HepG2 (cell line): ENCODE measurements around the gene IL17RB. TPM values are rescaled to one million over a fixed set of nuclear protein-coding genes. Genes with fewer than 3 reads are reported as not detected.

Experiments
- CHCHD3 ChIP-seq: sonication (generic); formaldehyde crosslinking; IDR thresholded peaks from 2 replicates; pipeline ENCODE4 v1.8.0; 2022; ENCODE audit warnings: mild to moderate bottlenecking, missing genetic modification reagents, moderate library complexity
- GFI1 ChIP-seq: sonication (generic); formaldehyde crosslinking; IDR thresholded peaks from 2 replicates; pipeline ENCODE4 v1.5.0; 2020; ENCODE audit warnings: missing genetic modification reagents, mild to moderate bottlenecking, borderline replicate concordance
- HMG20B ChIP-seq: conservative IDR thresholded peaks from 2 replicates; pipeline ENCODE4 v1.6.1; 2016; ENCODE audit warnings: missing genetic modification reagents, missing compliant biosample characterization
- MED1 ChIP-seq: sonication (generic); formaldehyde crosslinking; IDR thresholded peaks from 2 replicates; pipeline ENCODE4 v1.4.0; 2020; ENCODE audit warnings: missing genetic modification reagents
- polyA plus RNA-seq, 8 experiments: library from polyadenylated mRNA; depleted of rRNA in 3 of 8; stranded (reverse) in 7 of 8; unstranded in 1 of 8; fragments of >200 nt; fragmentation: Illumina TruSeq in 4 of 8; extraction: Trizol in 4 of 8; gene quantifications; 2 replicates each; pipeline versions ENCODE4 v1.2.1 to v1.2.3, GENCODE V29; 2011 to 2016; ENCODE audit warnings: low read depth in 4 of 8, missing spikeins in 1 of 8, mixed read lengths in 1 of 8; ENCODE audit not compliant: insufficient read depth in 1 of 8
- total RNA-seq, 5 experiments: library from RNA; depleted of rRNA; stranded (reverse); fragments of >200 nt; fragmentation: Illumina TruSeq; extraction: Trizol; gene quantifications; 2 replicates each; pipeline ENCODE4 v1.2.3, GENCODE V29; 2016; ENCODE audit warnings: low read depth in 1 of 5
- TF ChIP-seq, protein P1 (sequence below): sonication (generic); formaldehyde crosslinking; IDR thresholded peaks from 2 replicates; pipeline ENCODE4; 2020; ENCODE audit warnings: missing genetic modification reagents, mild to moderate bottlenecking, borderline replicate concordance
- TF ChIP-seq, protein P2 (sequence below): sonication (generic); formaldehyde crosslinking; IDR thresholded peaks from 2 replicates; pipeline ENCODE4 v1.9.0; 2021; ENCODE audit warnings: mild to moderate bottlenecking, missing genetic modification reagents
- TF ChIP-seq, protein P3 (sequence below): IDR thresholded peaks from 2 replicates; pipeline ENCODE4 v1.6.1; 2016; ENCODE audit warnings: low read depth, missing genetic modification reagents, missing compliant biosample characterization
- TF ChIP-seq, protein P4 (sequence below): sonication (generic); formaldehyde crosslinking; conservative IDR thresholded peaks from 2 replicates; pipeline ENCODE4 v1.4.0; 2020; ENCODE audit warnings: missing genetic modification reagents

Gene IL17RB
- total and polyA plus RNA-seq, 2 of the 13 experiments (the other 11 are each of a cell fraction or from before 2014, with no cell fraction given) = 130 to 190 TPM

DNA sequence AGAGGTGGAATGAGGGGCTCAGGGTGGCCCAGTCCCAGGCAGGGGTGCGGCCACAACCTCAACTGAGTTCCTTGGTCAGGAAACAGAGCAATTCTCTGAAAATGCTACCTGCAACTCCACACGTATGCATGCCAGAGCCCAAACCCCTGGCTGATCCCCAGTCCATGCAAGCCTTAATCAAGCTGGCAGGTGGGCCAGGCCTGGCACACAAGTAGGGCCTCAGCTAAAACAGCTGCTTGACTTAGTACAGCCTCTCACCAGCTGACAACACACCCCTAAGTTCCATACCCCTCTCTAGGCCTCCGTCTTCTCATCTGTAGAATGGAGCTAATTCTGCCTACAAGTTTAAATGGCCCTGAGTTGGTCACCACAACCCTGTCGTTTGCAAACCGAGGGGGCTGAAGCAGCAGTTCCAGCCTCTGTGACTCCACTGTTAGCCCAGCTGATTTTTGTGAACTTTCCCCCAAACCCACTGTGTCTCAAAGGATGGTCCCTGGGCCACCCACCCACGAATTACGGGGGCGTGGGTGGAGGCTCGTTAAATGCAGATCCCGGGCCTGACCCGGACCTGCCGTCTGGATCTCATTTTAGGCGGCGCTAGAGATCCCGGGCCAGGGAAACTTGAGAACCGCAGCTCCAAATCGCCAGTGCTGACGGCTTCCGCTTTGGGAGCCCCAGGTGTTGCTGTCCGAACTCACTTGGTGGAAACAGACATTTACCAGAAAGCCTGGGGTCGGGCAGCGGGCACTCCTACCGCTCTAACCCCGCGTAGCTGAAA is 1.1 kb upstream of the IL17RB start (continued):
- TF ChIP-seq, protein P1, sequence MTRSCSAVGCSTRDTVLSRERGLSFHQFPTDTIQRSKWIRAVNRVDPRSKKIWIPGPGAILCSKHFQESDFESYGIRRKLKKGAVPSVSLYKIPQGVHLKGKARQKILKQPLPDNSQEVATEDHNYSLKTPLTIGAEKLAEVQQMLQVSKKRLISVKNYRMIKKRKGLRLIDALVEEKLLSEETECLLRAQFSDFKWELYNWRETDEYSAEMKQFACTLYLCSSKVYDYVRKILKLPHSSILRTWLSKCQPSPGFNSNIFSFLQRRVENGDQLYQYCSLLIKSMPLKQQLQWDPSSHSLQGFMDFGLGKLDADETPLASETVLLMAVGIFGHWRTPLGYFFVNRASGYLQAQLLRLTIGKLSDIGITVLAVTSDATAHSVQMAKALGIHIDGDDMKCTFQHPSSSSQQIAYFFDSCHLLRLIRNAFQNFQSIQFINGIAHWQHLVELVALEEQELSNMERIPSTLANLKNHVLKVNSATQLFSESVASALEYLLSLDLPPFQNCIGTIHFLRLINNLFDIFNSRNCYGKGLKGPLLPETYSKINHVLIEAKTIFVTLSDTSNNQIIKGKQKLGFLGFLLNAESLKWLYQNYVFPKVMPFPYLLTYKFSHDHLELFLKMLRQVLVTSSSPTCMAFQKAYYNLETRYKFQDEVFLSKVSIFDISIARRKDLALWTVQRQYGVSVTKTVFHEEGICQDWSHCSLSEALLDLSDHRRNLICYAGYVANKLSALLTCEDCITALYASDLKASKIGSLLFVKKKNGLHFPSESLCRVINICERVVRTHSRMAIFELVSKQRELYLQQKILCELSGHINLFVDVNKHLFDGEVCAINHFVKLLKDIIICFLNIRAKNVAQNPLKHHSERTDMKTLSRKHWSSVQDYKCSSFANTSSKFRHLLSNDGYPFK = no peak
- TF ChIP-seq, protein P2, sequence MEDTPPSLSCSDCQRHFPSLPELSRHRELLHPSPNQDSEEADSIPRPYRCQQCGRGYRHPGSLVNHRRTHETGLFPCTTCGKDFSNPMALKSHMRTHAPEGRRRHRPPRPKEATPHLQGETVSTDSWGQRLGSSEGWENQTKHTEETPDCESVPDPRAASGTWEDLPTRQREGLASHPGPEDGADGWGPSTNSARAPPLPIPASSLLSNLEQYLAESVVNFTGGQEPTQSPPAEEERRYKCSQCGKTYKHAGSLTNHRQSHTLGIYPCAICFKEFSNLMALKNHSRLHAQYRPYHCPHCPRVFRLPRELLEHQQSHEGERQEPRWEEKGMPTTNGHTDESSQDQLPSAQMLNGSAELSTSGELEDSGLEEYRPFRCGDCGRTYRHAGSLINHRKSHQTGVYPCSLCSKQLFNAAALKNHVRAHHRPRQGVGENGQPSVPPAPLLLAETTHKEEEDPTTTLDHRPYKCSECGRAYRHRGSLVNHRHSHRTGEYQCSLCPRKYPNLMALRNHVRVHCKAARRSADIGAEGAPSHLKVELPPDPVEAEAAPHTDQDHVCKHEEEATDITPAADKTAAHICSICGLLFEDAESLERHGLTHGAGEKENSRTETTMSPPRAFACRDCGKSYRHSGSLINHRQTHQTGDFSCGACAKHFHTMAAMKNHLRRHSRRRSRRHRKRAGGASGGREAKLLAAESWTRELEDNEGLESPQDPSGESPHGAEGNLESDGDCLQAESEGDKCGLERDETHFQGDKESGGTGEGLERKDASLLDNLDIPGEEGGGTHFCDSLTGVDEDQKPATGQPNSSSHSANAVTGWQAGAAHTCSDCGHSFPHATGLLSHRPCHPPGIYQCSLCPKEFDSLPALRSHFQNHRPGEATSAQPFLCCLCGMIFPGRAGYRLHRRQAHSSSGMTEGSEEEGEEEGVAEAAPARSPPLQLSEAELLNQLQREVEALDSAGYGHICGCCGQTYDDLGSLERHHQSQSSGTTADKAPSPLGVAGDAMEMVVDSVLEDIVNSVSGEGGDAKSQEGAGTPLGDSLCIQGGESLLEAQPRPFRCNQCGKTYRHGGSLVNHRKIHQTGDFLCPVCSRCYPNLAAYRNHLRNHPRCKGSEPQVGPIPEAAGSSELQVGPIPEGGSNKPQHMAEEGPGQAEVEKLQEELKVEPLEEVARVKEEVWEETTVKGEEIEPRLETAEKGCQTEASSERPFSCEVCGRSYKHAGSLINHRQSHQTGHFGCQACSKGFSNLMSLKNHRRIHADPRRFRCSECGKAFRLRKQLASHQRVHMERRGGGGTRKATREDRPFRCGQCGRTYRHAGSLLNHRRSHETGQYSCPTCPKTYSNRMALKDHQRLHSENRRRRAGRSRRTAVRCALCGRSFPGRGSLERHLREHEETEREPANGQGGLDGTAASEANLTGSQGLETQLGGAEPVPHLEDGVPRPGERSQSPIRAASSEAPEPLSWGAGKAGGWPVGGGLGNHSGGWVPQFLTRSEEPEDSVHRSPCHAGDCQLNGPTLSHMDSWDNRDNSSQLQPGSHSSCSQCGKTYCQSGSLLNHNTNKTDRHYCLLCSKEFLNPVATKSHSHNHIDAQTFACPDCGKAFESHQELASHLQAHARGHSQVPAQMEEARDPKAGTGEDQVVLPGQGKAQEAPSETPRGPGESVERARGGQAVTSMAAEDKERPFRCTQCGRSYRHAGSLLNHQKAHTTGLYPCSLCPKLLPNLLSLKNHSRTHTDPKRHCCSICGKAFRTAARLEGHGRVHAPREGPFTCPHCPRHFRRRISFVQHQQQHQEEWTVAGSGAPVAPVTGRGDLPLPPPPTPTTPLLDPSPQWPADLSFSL = no peak
- TF ChIP-seq CHCHD3 (CRISPR knock-in tag) (no peak), GFI1 (no peak), HMG20B (CRISPR knock-in tag) (no peak), MED1 (CRISPR knock-in tag) (no peak)
- TF ChIP-seq, protein P3, sequence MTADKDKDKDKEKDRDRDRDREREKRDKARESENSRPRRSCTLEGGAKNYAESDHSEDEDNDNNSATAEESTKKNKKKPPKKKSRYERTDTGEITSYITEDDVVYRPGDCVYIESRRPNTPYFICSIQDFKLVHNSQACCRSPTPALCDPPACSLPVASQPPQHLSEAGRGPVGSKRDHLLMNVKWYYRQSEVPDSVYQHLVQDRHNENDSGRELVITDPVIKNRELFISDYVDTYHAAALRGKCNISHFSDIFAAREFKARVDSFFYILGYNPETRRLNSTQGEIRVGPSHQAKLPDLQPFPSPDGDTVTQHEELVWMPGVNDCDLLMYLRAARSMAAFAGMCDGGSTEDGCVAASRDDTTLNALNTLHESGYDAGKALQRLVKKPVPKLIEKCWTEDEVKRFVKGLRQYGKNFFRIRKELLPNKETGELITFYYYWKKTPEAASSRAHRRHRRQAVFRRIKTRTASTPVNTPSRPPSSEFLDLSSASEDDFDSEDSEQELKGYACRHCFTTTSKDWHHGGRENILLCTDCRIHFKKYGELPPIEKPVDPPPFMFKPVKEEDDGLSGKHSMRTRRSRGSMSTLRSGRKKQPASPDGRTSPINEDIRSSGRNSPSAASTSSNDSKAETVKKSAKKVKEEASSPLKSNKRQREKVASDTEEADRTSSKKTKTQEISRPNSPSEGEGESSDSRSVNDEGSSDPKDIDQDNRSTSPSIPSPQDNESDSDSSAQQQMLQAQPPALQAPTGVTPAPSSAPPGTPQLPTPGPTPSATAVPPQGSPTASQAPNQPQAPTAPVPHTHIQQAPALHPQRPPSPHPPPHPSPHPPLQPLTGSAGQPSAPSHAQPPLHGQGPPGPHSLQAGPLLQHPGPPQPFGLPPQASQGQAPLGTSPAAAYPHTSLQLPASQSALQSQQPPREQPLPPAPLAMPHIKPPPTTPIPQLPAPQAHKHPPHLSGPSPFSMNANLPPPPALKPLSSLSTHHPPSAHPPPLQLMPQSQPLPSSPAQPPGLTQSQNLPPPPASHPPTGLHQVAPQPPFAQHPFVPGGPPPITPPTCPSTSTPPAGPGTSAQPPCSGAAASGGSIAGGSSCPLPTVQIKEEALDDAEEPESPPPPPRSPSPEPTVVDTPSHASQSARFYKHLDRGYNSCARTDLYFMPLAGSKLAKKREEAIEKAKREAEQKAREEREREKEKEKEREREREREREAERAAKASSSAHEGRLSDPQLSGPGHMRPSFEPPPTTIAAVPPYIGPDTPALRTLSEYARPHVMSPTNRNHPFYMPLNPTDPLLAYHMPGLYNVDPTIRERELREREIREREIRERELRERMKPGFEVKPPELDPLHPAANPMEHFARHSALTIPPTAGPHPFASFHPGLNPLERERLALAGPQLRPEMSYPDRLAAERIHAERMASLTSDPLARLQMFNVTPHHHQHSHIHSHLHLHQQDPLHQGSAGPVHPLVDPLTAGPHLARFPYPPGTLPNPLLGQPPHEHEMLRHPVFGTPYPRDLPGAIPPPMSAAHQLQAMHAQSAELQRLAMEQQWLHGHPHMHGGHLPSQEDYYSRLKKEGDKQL (CRISPR knock-in tag) = no peak
- TF ChIP-seq, protein P4, sequence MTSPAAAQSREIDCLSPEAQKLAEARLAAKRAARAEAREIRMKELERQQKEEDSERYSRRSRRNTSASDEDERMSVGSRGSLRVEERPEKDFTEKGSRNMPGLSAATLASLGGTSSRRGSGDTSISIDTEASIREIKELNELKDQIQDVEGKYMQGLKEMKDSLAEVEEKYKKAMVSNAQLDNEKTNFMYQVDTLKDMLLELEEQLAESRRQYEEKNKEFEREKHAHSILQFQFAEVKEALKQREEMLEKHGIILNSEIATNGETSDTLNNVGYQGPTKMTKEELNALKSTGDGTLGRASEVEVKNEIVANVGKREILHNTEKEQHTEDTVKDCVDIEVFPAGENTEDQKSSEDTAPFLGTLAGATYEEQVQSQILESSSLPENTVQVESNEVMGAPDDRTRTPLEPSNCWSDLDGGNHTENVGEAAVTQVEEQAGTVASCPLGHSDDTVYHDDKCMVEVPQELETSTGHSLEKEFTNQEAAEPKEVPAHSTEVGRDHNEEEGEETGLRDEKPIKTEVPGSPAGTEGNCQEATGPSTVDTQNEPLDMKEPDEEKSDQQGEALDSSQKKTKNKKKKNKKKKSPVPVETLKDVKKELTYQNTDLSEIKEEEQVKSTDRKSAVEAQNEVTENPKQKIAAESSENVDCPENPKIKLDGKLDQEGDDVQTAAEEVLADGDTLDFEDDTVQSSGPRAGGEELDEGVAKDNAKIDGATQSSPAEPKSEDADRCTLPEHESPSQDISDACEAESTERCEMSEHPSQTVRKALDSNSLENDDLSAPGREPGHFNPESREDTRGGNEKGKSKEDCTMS = no peak
